ENCODE results near the gene PFKM.

- TF ChIP-seq CTCF (IDR thresholded peaks at IDR 0.05; ENCODE audit: insufficient read depth, low read depth, low read length) (no peak), EZH2 (IDR thresholded peaks at IDR 0.05; ENCODE audit: insufficient read depth, low read length) (no peak)
Measured at GRCh38 chr12:48160807-48161206, 41.6 kb downstream of the PFKM start.

Measured in astrocyte (in vitro differentiated cells and primary cell).